NCI-H2107 treated with DMSO at 0.1 percent for 48 hours (cell line): Measurements from ENCODE around the gene HNRNPL.
"Not testable (repeated sequence)": the region's sequence is repeated elsewhere in the genome, so short reads cannot be mapped to it uniquely, and the experiment has no call there.

Experiments used
- DNase-seq: peaks from one replicate; lab custom pipeline; 2025; ENCODE audit not compliant: unreplicated experiment; lab: John Stamatoyannopoulos, UW

Gene HNRNPL

GRCh38 chr19:38849860-38850435 lies at the start of gene HNRNPL:
TSS of gene HNRNPL (minus strand) at chr19:38849986. CDS start at chr19:38849966, 20 bp downstream.
- DNase-seq, result peak; percentile 100

- no peak for DNase-seq
These were observed 49.1 kb upstream of the HNRNPL start for GRCh38 chr19:38898788-38899446.

GRCh38 chr19:38894968-38895367 lies 45.2 kb upstream of the HNRNPL start:
- no peak for DNase-seq

DNA sequence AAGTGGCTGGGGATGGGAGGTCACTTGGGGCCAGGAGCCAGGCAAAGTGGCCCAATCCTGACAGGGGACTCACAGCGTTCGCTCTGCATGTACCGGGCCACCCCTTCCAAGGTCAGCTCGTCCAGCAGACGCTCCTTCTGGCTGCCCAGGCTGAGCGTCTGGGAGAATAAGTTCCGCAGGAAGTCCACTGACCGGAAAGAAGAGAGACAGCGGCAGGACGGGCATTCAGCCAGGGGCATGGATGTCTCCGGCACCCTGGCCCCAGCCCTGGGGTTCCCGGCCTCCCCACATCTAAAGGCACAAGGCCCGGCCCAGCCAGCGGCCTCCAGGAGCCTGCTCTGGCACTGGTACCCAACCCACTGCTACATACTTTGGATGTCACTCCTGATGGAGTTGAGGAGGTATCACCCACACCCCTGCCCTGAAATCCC lies 43.6 kb upstream of the HNRNPL start:
- DNase-seq, result no peak

- DNase-seq, result no peak
These were observed 43.1 kb upstream of the HNRNPL start for GRCh38 chr19:38892841-38893240.

DNA sequence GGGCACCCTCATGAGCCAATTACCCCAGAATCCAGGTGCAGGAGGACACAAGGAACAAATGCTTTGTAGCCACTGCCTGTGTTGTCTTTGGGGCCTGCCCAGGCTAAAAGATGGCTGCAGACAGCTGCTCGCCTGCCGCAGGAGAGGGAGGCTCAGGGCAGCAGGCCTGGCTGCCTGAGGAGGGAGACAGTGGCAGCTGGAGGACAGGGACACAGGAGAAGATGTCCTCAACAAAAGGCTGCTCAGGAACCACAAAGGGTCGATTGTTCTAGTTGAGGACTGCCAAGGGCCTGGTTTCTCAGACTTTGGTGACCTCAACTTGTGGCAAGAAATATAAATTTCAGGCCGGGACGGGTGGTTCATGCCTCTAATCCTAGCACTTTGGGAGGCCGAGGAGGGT lies 42.0 kb upstream of the HNRNPL start:
- no peak for DNase-seq

GRCh38 chr19:38890686-38891085 lies 40.9 kb upstream of the HNRNPL start:
- no peak for DNase-seq

- no peak for DNase-seq
These were observed 40.0 kb upstream of the HNRNPL start for GRCh38 chr19:38889803-38890202.

GRCh38 chr19:38888876-38889275 lies 39.1 kb upstream of the HNRNPL start:
- DNase-seq, result no peak

DNA sequence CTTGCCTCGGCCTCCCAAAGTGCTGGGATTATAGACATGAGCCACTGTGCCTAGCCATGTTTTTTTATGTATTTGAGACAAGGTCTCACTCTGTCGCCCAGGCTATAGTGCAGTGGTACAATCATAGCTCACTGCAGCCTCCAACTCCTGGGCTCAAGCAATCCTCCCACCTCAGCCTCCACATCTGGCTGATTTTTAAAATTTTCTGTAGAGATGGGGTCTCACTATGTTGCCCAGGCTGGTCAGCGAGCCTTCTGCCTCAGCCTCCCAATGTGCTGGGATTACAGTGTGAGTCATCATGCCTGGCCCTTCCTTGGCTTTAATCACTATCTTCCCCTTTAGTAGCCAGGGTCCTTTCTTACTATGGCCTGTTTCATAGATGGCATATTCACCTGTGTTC lies 34.9 kb upstream of the HNRNPL start:
- DNase-seq, result not testable (repeated sequence)

GRCh38 chr19:38883286-38883685 lies 33.5 kb upstream of the HNRNPL start:
- no peak for DNase-seq

DNA sequence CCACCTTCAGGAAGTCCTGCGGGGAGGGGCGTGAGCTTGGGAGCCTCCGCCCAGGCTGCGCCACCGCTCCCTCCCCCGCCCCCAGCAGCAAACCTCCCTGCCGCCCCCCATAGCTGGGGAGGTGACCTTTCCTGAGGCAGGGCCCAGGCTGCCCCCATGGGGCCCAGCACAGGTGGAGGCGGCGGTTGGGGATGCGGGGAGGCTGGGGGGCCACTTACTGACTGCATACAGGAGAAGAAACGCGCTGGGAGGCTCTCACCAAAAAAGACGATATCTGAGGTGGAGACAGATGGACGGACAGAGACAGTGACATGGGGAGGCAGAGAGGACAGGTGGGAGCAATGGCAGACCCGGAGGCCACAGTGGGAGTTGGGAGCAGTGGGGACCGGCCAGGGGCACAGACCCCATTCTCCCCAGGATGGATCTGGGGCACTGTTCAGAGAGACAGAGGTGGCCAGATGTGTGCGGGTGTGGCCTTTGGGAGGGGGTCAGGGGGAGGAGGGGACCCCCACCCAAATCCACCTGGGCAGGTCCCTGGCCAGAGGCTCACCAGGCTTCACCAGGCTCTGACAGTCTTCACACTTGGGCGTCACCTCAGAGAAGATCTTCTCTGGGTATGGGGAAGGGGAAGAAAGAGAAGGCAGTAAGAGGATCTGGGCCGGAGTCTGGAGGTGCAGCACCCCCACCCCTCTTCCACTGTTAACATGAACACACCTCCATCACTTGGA lies 31.3 kb upstream of the HNRNPL start:
- DNase-seq, result no peak

- DNase-seq, result no peak
These were observed 30.5 kb upstream of the HNRNPL start for GRCh38 chr19:38880076-38880881.

DNA sequence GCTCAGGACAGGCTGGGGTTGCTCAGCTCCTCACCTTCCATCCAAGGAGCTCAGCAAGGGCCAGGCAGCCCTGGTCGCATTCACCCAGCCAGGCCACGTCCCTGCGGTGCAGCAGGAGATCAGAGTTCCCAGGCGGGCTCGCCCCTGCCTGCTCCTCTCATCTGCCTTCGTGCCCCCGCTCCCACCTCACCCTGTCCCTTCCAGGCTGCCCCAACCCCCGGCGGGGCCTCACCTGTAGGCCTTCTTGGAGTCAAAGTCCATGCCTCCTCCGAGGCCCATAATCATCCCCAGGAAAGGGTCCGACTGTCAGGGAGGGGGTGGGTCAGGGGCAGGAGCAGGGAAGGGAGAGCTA lies 29.6 kb upstream of the HNRNPL start:
- DNase-seq, result no peak

DNA sequence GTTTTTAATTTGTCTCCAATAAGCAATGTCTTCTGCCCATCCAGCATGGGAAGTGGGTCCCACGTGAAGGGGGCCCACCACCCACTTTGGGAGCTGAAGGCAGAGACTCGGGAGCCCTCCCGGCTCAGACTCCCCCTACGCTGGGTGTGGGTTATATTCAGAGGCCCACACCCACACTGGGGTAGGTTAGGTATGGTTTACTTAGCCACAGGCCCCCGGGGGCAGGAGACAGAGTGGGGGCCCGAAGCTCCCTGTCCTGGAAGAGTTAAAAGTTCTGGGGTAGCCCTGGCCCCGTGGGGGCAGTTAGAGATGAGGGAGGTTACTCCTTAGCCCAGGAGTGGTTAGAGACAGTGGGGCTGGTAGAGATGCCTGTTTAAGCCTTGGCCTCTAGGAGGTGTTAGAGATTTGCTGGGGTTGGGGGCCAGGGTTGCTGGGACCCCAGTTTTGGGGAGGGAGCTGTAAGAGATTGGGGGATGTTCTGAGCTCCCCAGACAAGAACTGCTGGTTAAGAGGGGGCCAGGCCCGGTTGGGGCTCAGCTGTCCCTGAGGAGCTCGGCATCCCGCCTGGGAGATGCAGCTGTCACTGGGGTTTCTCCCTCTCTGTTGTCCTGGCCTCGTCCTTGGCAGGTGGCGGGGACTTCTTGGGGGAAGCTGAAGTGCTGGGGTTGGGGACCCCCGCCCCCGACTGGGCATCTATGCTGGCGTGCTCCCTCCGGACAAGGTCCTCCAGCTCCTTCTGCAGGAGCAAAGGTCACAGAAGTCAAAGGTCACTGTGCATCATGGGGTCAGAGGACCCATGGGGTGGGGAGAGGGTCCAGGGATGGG lies 29.0 kb upstream of the HNRNPL start:
- no peak for DNase-seq

DNA sequence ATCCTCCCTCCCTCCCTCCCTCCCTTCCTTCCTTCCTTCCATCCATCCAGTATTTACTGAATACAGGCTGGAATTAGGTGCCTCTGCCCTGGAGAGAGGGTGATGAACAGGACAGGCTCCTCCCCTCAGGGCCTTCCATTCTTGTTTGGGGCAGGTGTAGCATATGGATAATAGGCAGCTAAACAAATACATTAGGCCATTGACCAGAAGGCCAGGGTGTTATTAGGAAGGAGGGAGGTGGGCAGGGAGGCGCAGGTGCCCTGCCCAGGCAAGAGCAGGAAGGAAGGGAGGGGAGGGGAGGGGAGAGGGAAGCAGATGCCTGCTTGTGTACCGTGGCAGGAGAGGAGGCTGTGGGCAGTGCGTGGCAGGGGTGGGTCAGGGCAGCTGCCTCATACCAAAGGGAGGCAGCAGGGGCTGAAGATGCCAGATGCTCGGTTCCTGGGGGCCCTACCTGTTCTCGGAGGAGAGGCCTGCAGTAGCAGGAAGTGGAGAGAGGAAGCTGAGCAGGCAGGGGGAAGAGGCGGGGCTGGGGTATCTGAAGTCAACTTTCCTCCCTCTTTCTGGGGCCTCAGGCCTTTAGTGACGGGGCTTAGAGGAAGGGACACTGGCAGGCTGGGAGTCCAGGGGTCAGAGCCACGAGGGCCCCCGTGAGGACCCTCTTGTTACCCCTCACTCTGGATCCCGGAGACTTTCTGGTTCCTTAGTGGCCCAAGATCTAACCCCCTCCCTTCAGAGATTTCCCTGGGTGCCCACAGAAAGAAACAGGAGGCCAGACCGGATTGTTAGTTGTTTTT lies 28.2 kb upstream of the HNRNPL start, which contains the start of gene RINL:
Gene RINL (minus strand): TSS at position 495 of the 794 bp plus-strand sequence. CDS start 1,533 bp downstream, outside the sequence.
- peak; percentile 44 for DNase-seq

GRCh38 chr19:38875656-38876395 lies 26.0 kb upstream of the HNRNPL start:
- no peak for DNase-seq

GRCh38 chr19:38873400-38873799 lies 23.6 kb upstream of the HNRNPL start:
- DNase-seq, result not testable (repeated sequence)

GRCh38 chr19:38870612-38871011 lies 20.8 kb upstream of the HNRNPL start:
- no peak for DNase-seq
